ENCODE results near the gene TUSC2.

The TUSC2 gene

GRCh38 chr3:50334339-50335075 is 6.5 kb upstream of the TUSC2 start:
- no peak for DNase-seq (ENCODE audit: low read depth)

GRCh38 chr3:50333744-50334328 is 5.8 kb upstream of the TUSC2 start:
- no peak for DNase-seq (ENCODE audit: low read depth)

DNA sequence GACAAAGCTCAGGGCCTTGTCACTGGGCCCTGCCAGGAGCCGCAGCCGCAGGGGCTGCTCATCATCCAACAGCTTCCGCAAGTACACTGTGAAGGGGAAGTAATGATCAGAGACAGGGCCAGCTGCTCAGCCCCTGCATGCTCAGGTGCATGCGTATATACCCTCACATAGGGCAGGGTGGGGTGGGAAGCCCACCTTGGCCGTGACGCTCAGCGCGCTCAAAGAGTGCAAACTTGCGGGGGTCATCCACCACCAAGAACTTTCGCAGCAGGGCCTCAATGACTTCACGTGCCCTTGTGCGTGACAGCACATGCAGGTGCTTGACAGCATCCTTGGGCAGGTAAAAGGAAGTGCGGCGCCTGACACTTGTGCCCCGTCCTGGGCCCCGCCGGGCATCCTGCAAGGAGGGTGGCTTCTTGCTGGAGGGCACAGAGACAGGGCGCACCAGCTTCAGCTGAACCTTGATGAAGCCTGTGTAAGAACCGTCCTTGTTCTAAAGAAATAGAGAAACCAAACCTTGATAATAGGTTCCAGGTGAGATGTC is 3.4 kb upstream of the TUSC2 start:
- DNase-seq (ENCODE audit: low read depth) = no peak

DNA sequence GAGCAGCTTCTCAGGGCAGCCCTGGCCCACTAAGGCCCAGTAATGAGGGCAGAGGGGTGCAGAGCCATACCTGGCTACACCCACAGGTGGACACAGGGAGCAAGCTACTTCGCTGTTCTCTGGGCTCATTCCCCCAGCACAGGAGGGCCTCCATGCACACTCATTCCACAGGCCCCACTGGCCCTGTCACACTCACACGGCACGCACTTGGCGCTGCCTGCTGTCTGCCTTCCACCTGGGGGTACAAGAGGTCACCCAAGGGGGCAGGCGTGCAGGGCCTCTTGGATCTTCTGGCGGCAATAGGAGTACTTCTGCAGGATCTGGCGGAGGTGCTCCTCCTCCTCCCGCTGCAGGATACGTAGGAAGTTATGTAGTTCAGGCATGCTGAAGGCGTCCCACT is 2.3 kb upstream of the TUSC2 start:
- no peak for DNase-seq (ENCODE audit: low read depth)

DNA sequence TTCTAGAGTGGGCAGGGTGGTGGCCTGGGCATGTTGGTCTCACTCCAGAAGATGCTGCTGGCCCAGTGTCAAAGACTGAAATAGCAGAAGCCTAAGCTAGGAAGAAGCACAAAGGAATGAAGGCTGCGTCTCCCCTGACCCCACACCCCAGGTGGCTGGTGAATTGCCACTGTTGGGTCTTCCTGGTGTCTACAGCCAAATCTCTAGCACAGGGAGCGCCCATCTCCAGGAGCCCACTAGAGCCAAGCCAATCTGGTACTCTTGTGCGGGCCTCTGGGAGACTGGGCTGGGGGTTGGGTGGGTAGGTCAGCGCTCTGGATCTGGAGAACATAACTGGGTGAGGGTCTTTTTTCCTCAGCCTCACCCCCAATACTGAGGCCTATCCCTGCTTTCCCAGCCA is 894 bp downstream of the TUSC2 start:
- no peak for DNase-seq (ENCODE audit: low read depth)

- DNase-seq (ENCODE audit: low read depth) = no peak
These were observed 1.9 kb downstream of the TUSC2 start for GRCh38 chr3:50326182-50326541.

GRCh38 chr3:50325497-50326181 is 2.4 kb downstream of the TUSC2 start:
- no peak for DNase-seq (ENCODE audit: low read depth)

DNA sequence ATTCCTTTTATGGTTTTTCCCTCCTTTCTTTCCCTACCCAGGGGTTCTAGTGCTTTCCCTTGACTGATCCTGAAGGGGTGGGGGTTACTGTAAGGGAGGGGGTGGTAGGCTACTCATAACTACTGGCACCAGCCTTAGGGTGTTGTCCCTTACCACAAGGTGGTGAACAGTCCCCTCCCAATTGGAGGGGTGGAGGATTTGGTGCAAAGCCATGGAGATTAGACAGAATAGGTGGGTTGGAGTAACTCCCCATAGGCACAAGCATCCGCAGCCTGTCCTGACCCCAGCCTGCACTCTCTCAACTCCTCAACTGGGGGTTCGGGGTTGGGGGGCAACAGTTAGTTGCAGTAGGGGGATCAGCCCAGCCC is 2.9 kb downstream of the TUSC2 start:
- DNase-seq (ENCODE audit: low read depth) = no peak

DNA sequence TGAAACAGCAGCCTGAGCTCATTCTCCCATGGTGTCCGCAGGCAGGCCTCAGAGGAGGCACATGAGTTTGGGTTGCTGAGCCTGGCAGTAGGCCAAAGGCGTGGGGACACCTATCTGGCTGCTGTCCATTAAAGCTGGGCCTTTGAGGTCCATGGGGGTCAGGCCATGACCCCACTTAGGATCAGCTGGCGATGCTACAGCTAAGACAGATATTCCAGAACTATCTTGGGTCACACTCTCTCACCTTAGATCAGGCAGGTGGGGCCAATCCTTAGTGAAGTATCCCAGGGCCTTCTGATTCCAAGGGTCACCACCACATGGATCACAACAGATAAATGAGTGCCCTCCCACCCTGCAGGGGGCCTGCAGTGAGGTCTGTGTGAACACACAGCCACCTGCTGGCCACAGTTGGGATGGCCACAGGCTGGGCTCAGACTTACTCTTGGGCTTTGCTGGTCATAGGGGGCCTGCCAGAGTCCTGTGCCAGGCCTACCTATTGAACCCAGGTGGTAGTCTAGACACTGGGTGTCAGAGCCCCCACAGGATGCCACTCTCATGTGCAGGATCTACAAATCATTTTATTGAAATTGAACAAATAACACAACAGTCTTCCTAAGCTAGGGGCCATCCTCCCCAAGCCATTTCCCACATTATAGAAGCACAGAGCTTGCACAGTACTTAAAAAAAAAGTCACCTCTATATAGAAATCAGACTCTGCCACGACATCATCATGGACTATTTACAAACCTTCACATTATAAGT is 3.5 kb downstream of the TUSC2 start:
- DNase-seq (ENCODE audit: low read depth) = peak; percentile 29

GRCh38 chr3:50323614-50324199 is 4.3 kb downstream of the TUSC2 start:
- no peak for DNase-seq (ENCODE audit: low read depth)

GRCh38 chr3:50323092-50323600 is 4.9 kb downstream of the TUSC2 start:
- no peak for DNase-seq (ENCODE audit: low read depth)

DNA sequence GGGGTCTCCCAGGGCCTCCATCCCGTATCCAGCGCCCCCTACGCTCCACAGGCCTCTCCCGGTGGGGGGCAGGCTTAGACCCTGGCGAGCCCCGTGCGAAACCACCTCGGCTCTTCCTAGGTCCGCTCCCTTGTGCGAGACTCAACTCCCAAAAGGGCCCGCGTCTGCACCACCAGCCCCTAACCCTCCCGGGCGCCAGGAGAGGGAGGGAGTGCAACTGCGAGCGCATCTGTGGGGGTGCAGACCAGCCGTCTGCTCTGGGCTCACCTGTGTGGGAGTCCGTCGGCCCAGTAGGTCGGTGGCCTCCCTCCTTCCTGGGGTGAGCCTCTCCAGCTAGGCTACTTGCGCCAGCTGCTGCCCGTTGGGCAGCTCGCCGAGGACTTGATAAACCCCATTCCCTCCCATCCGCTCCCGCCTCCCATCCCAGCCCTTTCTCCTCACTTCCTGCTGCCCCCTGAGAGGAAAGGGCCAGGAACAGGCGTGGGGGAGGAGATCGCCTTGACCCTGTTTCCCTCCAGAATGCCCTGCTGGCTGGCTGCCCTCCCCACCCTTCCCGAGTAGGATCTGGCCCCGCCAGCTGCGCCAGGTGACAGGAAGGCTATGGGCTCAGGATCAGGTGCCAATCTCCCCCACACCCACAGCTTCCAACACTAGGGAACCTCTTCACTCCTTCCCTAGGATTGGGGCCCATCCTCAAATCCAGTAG is 5.5 kb downstream of the TUSC2 start, which contains the start of gene HYAL2:
Gene HYAL2 (minus strand): TSS at position 360 of the 706 bp plus-strand sequence. CDS start 2,256 bp downstream, outside the sequence.
- no peak for DNase-seq (ENCODE audit: low read depth)

DNA sequence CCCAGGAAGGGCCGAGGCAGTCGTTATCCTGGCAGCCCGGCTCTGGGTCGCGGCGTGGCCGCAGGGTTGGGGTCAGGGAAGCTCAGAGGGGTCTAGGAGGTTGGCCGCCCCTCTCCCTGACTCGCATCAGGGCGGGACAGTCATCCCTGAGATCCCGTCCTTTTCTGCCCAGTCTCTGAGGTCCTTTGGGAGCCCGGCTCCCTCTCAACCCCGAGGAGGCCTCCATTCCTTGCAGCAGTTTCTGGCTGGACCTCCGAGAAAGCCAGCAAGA is 6.0 kb downstream of the TUSC2 start:
- DNase-seq (ENCODE audit: low read depth) = no peak

DNA sequence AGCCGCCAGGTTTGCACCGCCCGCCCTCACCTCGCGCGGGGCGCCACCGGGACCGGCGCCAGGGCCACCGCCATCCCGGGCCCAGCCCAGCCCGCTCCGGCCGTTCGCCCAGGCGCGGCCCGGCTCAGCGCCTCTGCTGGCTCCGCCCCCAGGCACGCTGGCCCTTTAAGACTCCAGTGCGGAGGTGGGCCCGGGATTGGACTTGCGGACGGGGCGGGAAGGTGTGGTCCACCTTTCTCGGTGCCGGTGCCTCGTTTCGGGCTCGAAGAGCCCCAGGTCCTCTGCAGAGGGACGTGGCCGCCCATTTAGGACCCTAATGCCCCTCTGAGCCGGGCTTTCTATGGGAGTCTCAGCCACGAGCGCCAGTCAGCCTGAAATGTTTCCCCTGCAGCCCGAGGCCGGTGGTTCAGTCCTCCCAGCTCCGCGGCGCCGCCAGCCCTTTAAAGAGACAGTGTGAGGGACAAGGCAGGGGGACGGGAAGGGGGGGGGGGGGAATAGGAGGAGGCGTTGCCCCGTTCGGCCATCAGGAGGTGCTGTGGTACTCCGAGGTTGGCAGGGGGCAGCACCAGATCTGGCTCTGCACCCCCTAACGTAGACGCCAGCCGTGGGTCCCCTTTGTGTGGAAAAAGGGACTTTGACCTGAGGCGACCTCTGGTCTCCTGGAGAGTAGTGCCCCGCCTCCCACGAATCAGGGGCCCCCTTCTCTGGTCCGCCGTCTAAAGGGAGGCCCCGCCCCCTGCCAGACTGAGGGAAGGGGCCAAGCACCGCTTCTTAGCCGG is 6.5 kb downstream of the TUSC2 start:
- peak; percentile 74 for DNase-seq (ENCODE audit: low read depth)

DNA sequence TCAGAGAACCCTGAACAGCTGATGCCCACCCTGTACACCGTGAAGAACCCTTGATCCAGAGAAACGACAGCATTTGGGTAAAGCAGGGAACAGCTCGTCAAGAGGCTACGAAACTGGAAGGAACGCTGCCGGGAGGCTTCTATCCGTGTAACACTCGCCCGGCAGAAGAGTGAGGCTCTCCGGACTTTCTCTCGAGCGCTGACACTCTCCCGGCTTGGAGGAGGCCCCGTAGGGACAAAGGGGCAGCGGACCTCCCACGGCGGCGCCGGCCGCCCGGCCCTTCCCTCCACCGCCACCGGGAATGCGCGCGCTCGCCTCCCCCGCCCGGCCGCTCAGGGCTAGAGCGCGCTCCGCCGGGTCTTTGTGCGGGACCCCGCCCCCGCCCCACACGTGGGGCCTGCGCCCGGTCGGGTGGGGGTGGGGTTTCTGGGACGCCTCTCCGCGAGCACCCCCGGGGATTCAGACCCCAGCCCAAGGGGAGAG is 7.1 kb downstream of the TUSC2 start:
- no peak for DNase-seq (ENCODE audit: low read depth)

DNA sequence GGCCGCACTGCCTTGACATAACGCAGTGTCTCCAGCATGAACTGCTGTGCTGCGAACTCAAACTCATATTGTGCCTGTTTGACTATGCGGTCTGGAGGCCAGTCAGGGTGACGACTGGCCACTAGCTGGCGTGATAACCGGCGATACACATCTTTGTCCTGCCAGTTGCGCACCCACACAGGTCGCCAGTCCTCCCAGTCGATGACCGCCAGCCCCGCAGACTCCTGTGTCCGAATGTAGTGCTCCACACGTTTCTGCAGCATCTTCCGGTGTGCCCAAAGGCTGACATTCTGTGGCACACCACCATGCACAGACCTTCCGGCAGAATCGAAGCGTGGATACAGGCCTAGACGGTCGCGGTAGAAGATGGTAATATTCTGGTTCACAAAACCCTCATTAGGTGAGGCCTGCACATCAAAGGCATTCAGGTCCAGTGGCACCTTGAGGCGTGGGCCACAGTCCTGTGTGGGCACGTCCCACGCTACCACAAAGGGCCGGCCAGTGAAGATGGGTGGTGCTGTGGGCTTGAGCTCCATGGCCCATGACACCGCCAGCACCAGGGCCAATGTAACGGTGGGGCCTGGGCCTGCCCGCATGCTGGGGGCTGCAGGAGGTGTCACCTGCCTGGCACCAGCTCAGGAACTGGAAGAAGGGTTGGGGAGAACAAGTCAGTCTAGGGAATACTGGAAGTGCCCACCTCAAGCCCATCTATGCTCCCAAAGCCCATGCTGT is 8.0 kb downstream of the TUSC2 start:
- DNase-seq (ENCODE audit: low read depth) = no peak

GRCh38 chr3:50319181-50319893 is 8.7 kb downstream of the TUSC2 start:
- no peak for DNase-seq (ENCODE audit: low read depth)

- no peak for DNase-seq (ENCODE audit: low read depth)
These were observed 9.4 kb downstream of the TUSC2 start for GRCh38 chr3:50318615-50319014.

DNA sequence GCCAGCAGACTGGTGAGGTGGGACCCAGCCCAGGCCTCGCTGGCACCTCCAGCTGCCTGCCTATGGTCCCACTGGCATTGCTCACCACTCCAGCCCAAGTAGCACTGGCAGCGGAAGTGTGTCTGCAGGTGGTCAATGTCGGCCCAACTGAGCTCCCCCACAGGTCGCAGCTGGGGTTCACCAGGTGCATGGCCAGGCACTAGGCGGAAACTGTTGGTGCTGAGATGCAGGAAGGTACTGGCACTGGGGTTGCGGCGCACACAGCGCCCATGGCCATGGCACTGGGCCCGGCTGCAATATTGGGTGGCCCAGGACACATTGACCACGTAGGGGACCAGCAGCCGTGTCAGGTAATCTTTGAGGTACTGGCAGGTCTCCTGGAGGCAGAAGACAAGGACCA is 9.9 kb downstream of the TUSC2 start:
- no peak for DNase-seq (ENCODE audit: low read depth)
